A549 (cell line): ENCODE measurements around the gene SORCS3. TPM values are rescaled to one million over a fixed set of nuclear protein-coding genes. Genes with fewer than 3 reads are reported as not detected.

Experiments
- GATA3 ChIP-seq: IDR thresholded peaks from 2 replicates; pipeline ENCODE4 v1.6.1; 2012; ENCODE audit warnings: borderline replicate concordance
- NFE2L2 ChIP-seq: fragments of 150-350 bp; conservative IDR thresholded peaks from 2 replicates; pipeline ENCODE4 v1.6.1; 2014; ENCODE audit warnings: low read length
- RNF2 ChIP-seq: fragments of 200-600 bp; sonication (generic); IDR thresholded peaks from 2 replicates; pipeline ENCODE4 v1.6.1; 2016; ENCODE audit warnings: low read depth, mild to moderate bottlenecking, antibody characterized with exemption, moderate library complexity, borderline replicate concordance
- polyA plus RNA-seq, 4 experiments: library from polyadenylated mRNA; depleted of rRNA in 3 of 4; stranded (reverse); fragments of >200 nt; fragmentation: RNase III in 1 of 4; extraction: RNeasy Plus Mini Kit Qiagen cat#74134 plus additional on column Dnase treatment in 1 of 4; gene quantifications; 2 replicates in 3 of 4; 3 replicates in 1 of 4; pipeline ENCODE4 v1.2.3, GENCODE V29; 2011 to 2017

Gene SORCS3
- polyA plus RNA-seq, 2 of the 4 experiments (the other 2 are of a cell fraction) = not detected

- no peak for TF ChIP-seq NFE2L2
- no peak for TF ChIP-seq RNF2
- no peak for TF ChIP-seq GATA3
These were observed 651.1 kb downstream of the SORCS3 start (continued) for GRCh38 chr10:105292236-105292635.
